Measurements from ENCODE around the gene ABCA13.

- TF ChIP-seq EZH2 (IDR thresholded peaks at IDR 0.05; ENCODE audit: low read length, unreplicated experiment) (no peak), CTCF (conservative IDR thresholded peaks at IDR 0.05; ENCODE audit: low read depth, low read length) (no peak)
Measured at GRCh38 chr7:48217266-48217665, 46.0 kb downstream of the ABCA13 start.

Measured in PC-3 (cell line).